Pancreas (tissue), 10 donors: ENCODE data around the gene SFXN5. TPM values are rescaled to one million over a fixed set of nuclear protein-coding genes. Genes with fewer than 3 reads are reported as not detected.

Experiments
- ATAC-seq, 4 donors: fragments of 200-7000 bp; cut with Tn5 transposase; one replicate each; pipeline versions ENCODE4 v1.8.0 to v1.9.1; 2020; ENCODE audit warnings: mild to moderate bottlenecking in 4 of 4, moderate library complexity in 4 of 4
- DNase-seq, 6 donors: peaks; one replicate each; pipeline ENCODE4 v3.0.0-alpha.2; 2020
- FAIRE-seq: peaks from 2 replicates; lab custom pipeline; 2012; peaks lifted over from hg19 to GRCh38; lab: Jason Lieb, UNC
- H3K27ac ChIP-seq, 4 donors: fragments of 200-600 bp; sonication (generic); 1 replicate in 3 of 4; 2 replicates in 1 of 4; pipeline versions ENCODE4 v1.5.0 to v1.8.0; 2020
- H3K27me3 ChIP-seq, 4 donors: fragments of 200-600 bp; one replicate each; pipeline ENCODE4 v1.8.0; 2021
- H3K36me3 ChIP-seq, 3 donors: fragments of 200-600 bp; sonication (generic) in 1 of 3; one replicate each; pipeline versions ENCODE4 v1.5.0 to v1.8.0; 2020 to 2021
- H3K4me1 ChIP-seq, 3 donors: fragments of 200-600 bp; one replicate each; pipeline ENCODE4 v1.8.0; 2021
- H3K4me3 ChIP-seq, 4 donors: fragments of 200-600 bp; sonication (generic) in 2 of 4; one replicate each; pipeline versions ENCODE4 v1.5.0 to v1.8.0; 2020 to 2021
- H3K9me3 ChIP-seq, 4 donors: fragments of 200-600 bp; one replicate each; pipeline ENCODE4 v1.8.0; 2021
- WGBS, 2 donors: extraction: QIAGEN DNeasy Blood & Tissue Kit; methylation state at CpG; one replicate each; pipeline ENCODE4 v1.1.7; 2013; 5-methylcytosine and 5-hydroxymethylcytosine counted together
- intact Hi-C, 3 donors: fragments of 100-400 bp; cut with DNase I; formaldehyde crosslinking; loops; one replicate each; pipeline versions ENCODE4 v1.11.1 to v1.14.2; 2022
- polyA plus RNA-seq, 2 donors: library from polyadenylated mRNA; stranded (reverse); fragments of 200-250 nt; gene quantifications; one replicate each; pipeline ENCODE4 v1.2.3, GENCODE V29; 2013
- total RNA-seq, 6 donors: library from RNA; stranded (reverse); fragmentation: NEBNext Ultra II Directional in 4 of 6; extraction: Animal tissue kit (Norgen Biotek cat#: 25700) in 4 of 6; gene quantifications; one replicate each; pipeline versions ENCODE4 v1.2.1 to v1.2.4, GENCODE V29; 2021 to 2023
- TF ChIP-seq, protein P1 (sequence below), 4 donors: fragments of 200-600 bp; sonication (generic) in 3 of 4; IDR thresholded peaks; one replicate each; pipeline versions ENCODE4 v1.5.0 to v1.8.0; 2021; ENCODE audit warnings: antibody characterized with exemption in 4 of 4
- donor health status: healthy with polysubstance abuse.
- donor health status: DM: no; HTN: no; CAD: no; lungs with moderate emphysema.
- donor health status: DM: no; HTN: no; CAD: no.
- donor health status: control.
- donor health status: control.
- donor health status: Bipolar disorder and iron deficiency.
- donor health status: DM: yes; HTN: yes; CAD: no.
- donor health status: DM: no; HTN: no; CAD: no.
- donor health status: DM: no; HTN: no; CAD: no.
- donor health status: DM: yes; HTN: yes; CAD: no.

SFXN5 gene
- total and polyA plus RNA-seq, 8 donors, result 2.6 to 8.4 (median 5.4) TPM

DNA sequence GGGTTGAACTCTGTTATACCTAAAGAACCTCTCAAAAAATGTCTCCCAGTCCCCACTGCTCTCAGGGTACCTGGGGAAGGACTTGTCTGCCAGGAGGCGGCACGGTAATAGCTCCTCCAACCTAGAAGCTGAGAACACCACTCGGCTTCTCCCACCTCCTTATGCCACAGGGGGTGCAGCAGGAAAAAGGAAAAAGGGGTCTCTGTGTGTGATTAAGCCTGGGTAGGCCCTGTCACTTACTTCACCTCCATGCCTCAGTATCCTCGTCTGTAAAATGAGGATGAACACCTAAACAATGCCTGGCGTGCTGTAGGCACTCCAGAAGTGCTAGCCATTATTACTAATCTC lies 77.6 kb downstream of the SFXN5 start:
- 65% methylated on average over 5 of the region's 5 CpGs for WGBS, 2 donors
- Histone ChIP-seq H3K27me3 (no peaks in the 10 kb centered on the region), H3K27ac (no peak overlapping the region), H3K36me3 (no peaks in the 10 kb centered on the region), H3K4me3 (no peak overlapping the region), H3K9me3 (no peaks in the 10 kb centered on the region), H3K4me1 (no peaks in the 10 kb centered on the region)
- FAIRE-seq (no peak), ATAC-seq (no peak), DNase-seq (no peak)
- intact Hi-C loops, result loop anchor here (5.0 to 10.0 kb wide), 3 partner anchors 168 to 183 kb away; no protein-coding TSS in a partner anchor
- TF ChIP-seq, protein P1, sequence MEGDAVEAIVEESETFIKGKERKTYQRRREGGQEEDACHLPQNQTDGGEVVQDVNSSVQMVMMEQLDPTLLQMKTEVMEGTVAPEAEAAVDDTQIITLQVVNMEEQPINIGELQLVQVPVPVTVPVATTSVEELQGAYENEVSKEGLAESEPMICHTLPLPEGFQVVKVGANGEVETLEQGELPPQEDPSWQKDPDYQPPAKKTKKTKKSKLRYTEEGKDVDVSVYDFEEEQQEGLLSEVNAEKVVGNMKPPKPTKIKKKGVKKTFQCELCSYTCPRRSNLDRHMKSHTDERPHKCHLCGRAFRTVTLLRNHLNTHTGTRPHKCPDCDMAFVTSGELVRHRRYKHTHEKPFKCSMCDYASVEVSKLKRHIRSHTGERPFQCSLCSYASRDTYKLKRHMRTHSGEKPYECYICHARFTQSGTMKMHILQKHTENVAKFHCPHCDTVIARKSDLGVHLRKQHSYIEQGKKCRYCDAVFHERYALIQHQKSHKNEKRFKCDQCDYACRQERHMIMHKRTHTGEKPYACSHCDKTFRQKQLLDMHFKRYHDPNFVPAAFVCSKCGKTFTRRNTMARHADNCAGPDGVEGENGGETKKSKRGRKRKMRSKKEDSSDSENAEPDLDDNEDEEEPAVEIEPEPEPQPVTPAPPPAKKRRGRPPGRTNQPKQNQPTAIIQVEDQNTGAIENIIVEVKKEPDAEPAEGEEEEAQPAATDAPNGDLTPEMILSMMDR (IDR thresholded peaks at IDR 0.05), result no peak

DNA sequence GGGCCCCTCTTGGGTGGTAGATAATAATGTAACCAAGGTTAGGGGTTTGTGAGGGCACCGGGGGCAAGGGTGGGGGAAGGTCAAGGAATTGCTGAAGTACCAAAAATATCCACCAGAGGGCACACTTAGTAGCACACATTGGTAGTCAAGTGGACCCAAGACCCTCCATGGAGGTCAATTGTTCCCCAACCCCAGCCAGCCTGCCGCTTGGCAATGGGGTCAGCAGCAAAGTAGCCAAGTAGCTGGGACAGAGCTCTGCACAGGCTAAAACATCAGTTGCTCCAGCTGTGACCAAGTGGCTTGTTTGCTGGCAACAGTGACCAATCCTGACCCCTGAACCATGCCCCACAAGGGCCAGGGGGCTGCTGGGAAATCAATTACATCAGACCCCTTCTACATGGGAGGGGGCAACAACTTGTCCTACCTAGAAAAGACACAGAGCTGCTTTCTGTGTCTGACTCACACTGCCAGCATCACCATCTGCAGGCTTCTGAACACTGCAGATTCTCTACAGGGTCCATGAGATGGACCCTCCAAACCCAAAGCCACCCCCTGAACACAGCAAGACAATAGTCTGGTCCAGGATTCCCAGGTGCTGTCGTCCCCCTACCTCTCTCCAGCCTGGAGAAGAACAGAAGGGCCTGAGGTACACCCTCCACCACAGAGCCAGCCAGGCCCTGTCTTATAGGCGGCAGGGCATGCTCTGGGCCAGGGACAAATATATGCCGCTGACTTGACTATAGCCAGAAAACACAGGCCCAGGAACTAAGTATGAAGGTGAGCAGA lies 78.2 kb downstream of the SFXN5 start:
- 32 to 37% methylated on average over 5 of the region's 5 CpGs for WGBS, 2 donors
- Histone ChIP-seq H3K27ac (no peak overlapping the region), H3K4me3 (no peak overlapping the region), H3K27me3 (no peaks in the 10 kb centered on the region), H3K36me3 (no peaks in the 10 kb centered on the region), H3K9me3 (no peaks in the 10 kb centered on the region), H3K4me1 (no peaks in the 10 kb centered on the region)
- FAIRE-seq (no peak), ATAC-seq (peak in 3 of 4 donors; percentile 53 to 70 (median 63)), DNase-seq (peak in 1 of 6 donors; percentile 42)
- TF ChIP-seq, protein P1 (IDR thresholded peaks at IDR 0.05), result peak; percentile 69 to 85 (median 82)
- intact Hi-C loops, result loop anchor here (5.0 to 10.0 kb wide), 3 partner anchors 169 to 184 kb away; no protein-coding TSS in a partner anchor

DNA sequence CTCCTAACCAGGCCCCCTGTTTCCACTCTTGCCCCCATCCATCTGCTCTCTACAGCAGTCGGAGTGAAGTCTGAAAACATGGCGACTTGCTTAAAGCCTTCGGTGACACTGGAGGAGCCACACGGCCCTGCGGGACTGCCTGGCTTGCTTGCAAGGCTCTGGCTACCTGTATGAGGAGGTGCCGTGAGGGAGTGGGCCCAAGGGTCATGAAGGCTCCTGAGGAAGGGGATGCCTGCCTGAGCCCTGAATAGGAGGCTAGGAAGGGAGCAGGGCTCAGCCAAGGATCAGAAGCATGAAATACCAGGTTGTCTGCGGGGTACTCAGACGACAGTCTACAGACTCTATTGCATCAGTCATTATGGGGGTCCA lies 78.8 kb downstream of the SFXN5 start:
- Histone ChIP-seq H3K9me3 (no peaks in the 10 kb centered on the region), H3K36me3 (no peaks in the 10 kb centered on the region), H3K4me3 (no peak overlapping the region), H3K27ac (no peak overlapping the region), H3K4me1 (no peaks in the 10 kb centered on the region), H3K27me3 (no peaks in the 10 kb centered on the region)
- peak in 1 of 6 donors; percentile 10 for DNase-seq
- no peak for ATAC-seq
- 72 to 81% methylated on average over 8 of the region's 8 CpGs for WGBS, 2 donors
- no peak for FAIRE-seq
- TF ChIP-seq, protein P1 (IDR thresholded peaks at IDR 0.05), result no peak
- intact Hi-C loops, result loop anchor here (5.0 to 10.0 kb wide), 3 partner anchors 170 to 185 kb away; no protein-coding TSS in a partner anchor

DNA sequence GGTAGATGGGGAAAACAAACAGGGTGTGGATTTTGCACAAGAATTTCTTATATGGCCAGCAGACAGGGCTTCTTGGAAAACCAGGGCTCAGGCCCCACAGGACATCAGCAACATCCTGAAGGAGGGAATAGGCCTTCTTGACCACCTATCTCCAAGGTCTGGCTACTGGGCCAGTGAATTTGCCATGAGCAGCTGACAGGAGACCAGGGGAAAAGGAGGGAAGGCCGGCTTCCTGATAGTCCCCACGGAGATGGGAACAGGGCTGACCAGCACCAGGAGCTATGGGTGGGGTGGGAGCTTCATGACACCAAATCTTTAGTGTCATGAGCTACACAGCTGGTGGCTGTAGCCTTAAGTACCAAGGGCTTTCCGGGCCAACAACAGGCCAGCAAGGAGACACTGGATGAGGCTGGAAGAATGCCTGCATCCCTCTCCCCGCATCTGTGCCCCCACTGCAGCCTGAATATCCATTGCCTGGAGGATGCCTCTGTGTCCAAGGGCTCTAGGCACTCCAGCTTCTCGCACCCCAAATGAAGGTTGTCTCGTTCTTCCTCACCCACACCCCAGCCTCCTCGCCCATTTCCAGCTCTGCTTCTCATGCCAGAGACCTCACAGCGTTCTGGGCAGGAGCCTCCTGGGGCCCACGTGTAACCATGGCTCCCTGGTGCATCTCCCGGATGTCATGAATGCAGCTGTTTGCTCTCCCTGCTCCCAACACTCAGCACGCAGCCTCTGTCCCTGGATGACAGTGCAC lies 79.4 kb downstream of the SFXN5 start:
- TF ChIP-seq, protein P1 (IDR thresholded peaks at IDR 0.05), result no peak

More for the DNA sequence above, 79.4 kb downstream of the SFXN5 start:
- WGBS, 2 donors, result 77 to 79% methylated on average over 10 to 11 of the region's 11 CpGs
- FAIRE-seq, result no peak
- intact Hi-C loops, result loop anchor here (5.0 to 10.0 kb wide), 3 partner anchors 170 to 185 kb away; no protein-coding TSS in a partner anchor
- no peak for ATAC-seq
- no peaks in the 10 kb centered on the region for H3K27me3 ChIP-seq
- H3K4me3 ChIP-seq, result no peak overlapping the region
- no peaks in the 10 kb centered on the region for H3K9me3 ChIP-seq
- H3K36me3 ChIP-seq, result no peaks in the 10 kb centered on the region
- DNase-seq, result peak in 1 of 6 donors; percentile 12
- no peak overlapping the region for H3K27ac ChIP-seq
- no peaks in the 10 kb centered on the region for H3K4me1 ChIP-seq
